Measurements from ENCODE around the gene ZNF655.

The ZNF655 gene

DNA sequence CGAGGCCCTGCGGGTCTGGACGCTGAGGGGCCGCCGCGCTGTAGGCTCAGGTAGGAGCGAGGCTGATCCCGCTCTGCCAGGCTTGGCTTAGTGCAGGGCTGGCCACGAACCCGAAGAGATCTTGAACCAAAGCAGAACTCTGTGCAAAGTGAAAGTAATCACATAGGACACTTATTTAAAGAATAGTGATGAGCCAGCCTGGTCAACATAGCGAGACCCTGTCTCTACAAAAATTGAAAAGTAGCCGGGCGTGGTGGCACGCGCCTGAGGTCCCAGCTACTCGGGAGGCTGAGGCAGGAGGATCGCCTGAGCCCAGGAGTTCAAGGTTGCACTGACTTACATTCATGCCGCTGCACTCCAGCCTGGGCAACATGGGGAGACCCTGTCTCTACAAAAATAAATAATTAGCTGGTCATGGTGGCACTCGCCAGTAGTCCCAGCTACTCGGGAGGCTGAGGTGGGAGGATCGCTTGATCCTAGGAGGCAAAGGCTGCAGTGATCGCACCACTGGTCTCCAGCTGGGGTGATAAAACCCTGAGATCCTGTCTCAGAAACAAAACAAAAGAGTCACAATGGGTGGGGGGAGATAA, 58.8 kb downstream of the ZNF655 start:
- Histone ChIP-seq H3K4me1 (ENCODE audit: insufficient read depth, low read length) (peaks cover 62% of the 10 kb centered on the region), H3K4me2 (ENCODE audit: insufficient read depth, low read length) (peak overlapping the region; percentile 97), H3K79me2 (ENCODE audit: insufficient read depth, low read length) (peaks cover 56% of the 10 kb centered on the region), H3K9ac (ENCODE audit: low read depth, low read length) (peak overlapping the region; percentile 79), H3K4me3 (ENCODE audit: low read depth in 1 of 2, low read length in 2 of 2) (peak overlapping the region; percentile 68 to 88), H3K27me3 (ENCODE audit: insufficient read depth, low read length, poor library complexity) (no peaks in the 10 kb centered on the region), H3K36me3 (ENCODE audit: insufficient read depth, low read length) (peaks cover 52% of the 10 kb centered on the region), H3K27ac (ENCODE audit: low read length) (peak overlapping the region; percentile 87), H2AFZ (ENCODE audit: low read depth, low read length) (peak overlapping the region; percentile 100; the same call in 1 of the 2 replicates), H3K9me3 (ENCODE audit: insufficient read depth, low read length, severe bottlenecking) (no peaks in the 10 kb centered on the region), H4K20me1 (ENCODE audit: insufficient read depth, low read length) (peaks cover 6% of the 10 kb centered on the region; the same call in 1 of the 2 replicates)
- ATAC-seq (ENCODE audit: insufficient read depth, low read depth) (no peak; the same call in 2 of the 3 replicates), DNase-seq (no peak)
- no peak for TF ChIP-seq EZH2 (IDR thresholded peaks at IDR 0.05; ENCODE audit: borderline replicate concordance, low read depth, low read length, severe bottlenecking)
- TF ChIP-seq, protein P1, sequence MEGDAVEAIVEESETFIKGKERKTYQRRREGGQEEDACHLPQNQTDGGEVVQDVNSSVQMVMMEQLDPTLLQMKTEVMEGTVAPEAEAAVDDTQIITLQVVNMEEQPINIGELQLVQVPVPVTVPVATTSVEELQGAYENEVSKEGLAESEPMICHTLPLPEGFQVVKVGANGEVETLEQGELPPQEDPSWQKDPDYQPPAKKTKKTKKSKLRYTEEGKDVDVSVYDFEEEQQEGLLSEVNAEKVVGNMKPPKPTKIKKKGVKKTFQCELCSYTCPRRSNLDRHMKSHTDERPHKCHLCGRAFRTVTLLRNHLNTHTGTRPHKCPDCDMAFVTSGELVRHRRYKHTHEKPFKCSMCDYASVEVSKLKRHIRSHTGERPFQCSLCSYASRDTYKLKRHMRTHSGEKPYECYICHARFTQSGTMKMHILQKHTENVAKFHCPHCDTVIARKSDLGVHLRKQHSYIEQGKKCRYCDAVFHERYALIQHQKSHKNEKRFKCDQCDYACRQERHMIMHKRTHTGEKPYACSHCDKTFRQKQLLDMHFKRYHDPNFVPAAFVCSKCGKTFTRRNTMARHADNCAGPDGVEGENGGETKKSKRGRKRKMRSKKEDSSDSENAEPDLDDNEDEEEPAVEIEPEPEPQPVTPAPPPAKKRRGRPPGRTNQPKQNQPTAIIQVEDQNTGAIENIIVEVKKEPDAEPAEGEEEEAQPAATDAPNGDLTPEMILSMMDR (IDR thresholded peaks at IDR 0.05; ENCODE audit: borderline replicate concordance, extremely low read depth, low read length, poor library complexity, severe bottlenecking): no peak

DNA sequence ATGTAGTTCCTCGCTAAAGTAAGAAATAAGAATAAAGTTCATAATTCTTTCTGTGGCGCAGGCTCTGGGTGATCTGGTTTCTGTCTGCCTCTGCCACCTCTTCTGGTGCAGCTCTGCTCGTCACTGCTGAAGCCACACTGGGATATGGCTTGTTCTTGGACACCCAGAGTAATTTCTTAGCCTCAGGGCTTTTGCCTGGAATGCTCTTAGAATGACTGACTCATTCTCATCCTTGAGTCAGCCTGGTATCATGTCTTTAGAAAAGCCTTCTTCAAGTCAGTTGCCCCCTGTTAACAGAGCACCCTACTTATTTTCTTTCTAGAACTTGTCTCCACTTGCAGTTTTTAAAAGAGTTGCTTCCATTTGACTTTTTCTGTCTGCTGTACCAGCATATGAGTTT, 60.3 kb downstream of the ZNF655 start:
- no peak for ATAC-seq (ENCODE audit: insufficient read depth, low read depth)
- H3K4me2 ChIP-seq (ENCODE audit: insufficient read depth, low read length): peak overlapping the region; percentile 97

DNA sequence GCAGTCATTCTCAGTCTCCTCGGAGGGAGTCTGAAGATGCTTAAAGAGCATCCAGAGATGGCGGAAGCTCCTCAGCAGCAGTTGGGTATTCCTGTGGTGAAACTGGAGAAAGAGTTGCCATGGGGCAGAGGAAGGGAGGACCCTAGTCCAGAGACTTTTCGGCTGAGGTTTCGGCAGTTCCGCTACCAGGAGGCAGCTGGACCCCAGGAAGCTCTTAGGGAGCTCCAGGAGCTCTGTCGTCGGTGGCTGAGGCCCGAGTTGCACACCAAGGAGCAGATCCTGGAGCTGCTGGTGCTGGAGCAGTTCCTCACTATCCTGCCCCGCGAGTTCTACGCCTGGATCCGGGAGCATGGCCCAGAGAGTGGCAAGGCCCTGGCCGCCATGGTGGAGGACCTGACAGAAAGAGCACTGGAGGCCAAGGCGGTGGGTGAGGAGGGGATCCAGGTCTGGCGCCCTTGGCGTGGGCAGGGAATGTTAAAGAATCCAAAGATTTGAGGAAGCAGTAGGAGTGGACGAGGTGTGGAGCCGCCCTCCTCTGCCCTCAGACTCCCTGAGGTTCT, 61.2 kb downstream of the ZNF655 start:
- Histone ChIP-seq H3K4me1 (ENCODE audit: insufficient read depth, low read length) (peaks cover 85% of the 10 kb centered on the region), H3K4me2 (ENCODE audit: insufficient read depth, low read length) (peak overlapping the region; percentile 97), H4K20me1 (ENCODE audit: insufficient read depth, low read length) (peaks cover 6% of the 10 kb centered on the region; the same call in 1 of the 2 replicates), H3K9me3 (ENCODE audit: insufficient read depth, low read length, severe bottlenecking) (no peaks in the 10 kb centered on the region), H3K27me3 (ENCODE audit: insufficient read depth, low read length, poor library complexity) (no peaks in the 10 kb centered on the region), H3K9ac (ENCODE audit: low read depth, low read length) (peak overlapping the region; percentile 79; the same call in 1 of the 2 replicates), H3K36me3 (ENCODE audit: insufficient read depth, low read length) (peaks cover 73% of the 10 kb centered on the region), H2AFZ (ENCODE audit: low read depth, low read length) (no peak overlapping the region), H3K79me2 (ENCODE audit: insufficient read depth, low read length) (peaks cover 56% of the 10 kb centered on the region), H3K4me3 (ENCODE audit: low read depth in 1 of 2, low read length in 2 of 2) (no peak overlapping the region), H3K27ac (ENCODE audit: low read length) (peak overlapping the region; percentile 33; the same call in 1 of the 2 replicates)
- no peak for ATAC-seq (ENCODE audit: insufficient read depth, low read depth)
- no peak for TF ChIP-seq EZH2 (IDR thresholded peaks at IDR 0.05; ENCODE audit: borderline replicate concordance, low read depth, low read length, severe bottlenecking)
- TF ChIP-seq, protein P1 (IDR thresholded peaks at IDR 0.05; ENCODE audit: borderline replicate concordance, extremely low read depth, low read length, poor library complexity, severe bottlenecking): no peak
- DNase-seq: no peak

More for the DNA sequence above, 60.3 kb downstream of the ZNF655 start:
- peaks cover 76% of the 10 kb centered on the region for H3K4me1 ChIP-seq (ENCODE audit: insufficient read depth, low read length)
- H4K20me1 ChIP-seq (ENCODE audit: insufficient read depth, low read length): peaks cover 6% of the 10 kb centered on the region; the same call in 1 of the 2 replicates
- H3K79me2 ChIP-seq (ENCODE audit: insufficient read depth, low read length): peaks cover 56% of the 10 kb centered on the region
- no peaks in the 10 kb centered on the region for H3K27me3 ChIP-seq (ENCODE audit: insufficient read depth, low read length, poor library complexity)
- H3K9ac ChIP-seq (ENCODE audit: low read depth, low read length): peak overlapping the region; percentile 79; the same call in 1 of the 2 replicates
- no peak overlapping the region for H2AFZ ChIP-seq (ENCODE audit: low read depth, low read length)
- H3K4me3 ChIP-seq (ENCODE audit: low read depth in 1 of 2, low read length in 2 of 2): peak overlapping the region in 1 of 2 experiments; percentile 68; a peak in 1 of 4 replicates
- no peaks in the 10 kb centered on the region for H3K9me3 ChIP-seq (ENCODE audit: insufficient read depth, low read length, severe bottlenecking)
- TF ChIP-seq, protein P1 (IDR thresholded peaks at IDR 0.05; ENCODE audit: borderline replicate concordance, extremely low read depth, low read length, poor library complexity, severe bottlenecking): no peak
- H3K27ac ChIP-seq (ENCODE audit: low read length): peak overlapping the region; percentile 87; the same call in 1 of the 2 replicates
- DNase-seq: no peak
- H3K36me3 ChIP-seq (ENCODE audit: insufficient read depth, low read length): peaks cover 66% of the 10 kb centered on the region

Data from DND-41 (cell line).